GM12892 (cell line): ENCODE results near the gene PADI3.
"Not testable (repeated sequence)": the region's sequence is repeated elsewhere in the genome, so short reads cannot be mapped to it uniquely, and the experiment has no call there.

Source experiments
- DNase-seq: peaks from one replicate; pipeline ENCODE4 v3.0.0; 2011; ENCODE audit not compliant: insufficient read length
- FAIRE-seq: peaks from 2 replicates; lab custom pipeline; 2011; peaks lifted over from hg19 to GRCh38; lab: Jason Lieb, UNC
- POLR2A ChIP-seq: IDR thresholded peaks from 2 replicates; pipeline ENCODE4 v1.6.1; 2011; ENCODE audit warnings: low read depth, low read length, control low read depth
- POLR2AphosphoS5 ChIP-seq: IDR thresholded peaks from 2 replicates; pipeline ENCODE4 v1.6.1; 2011; ENCODE audit warnings: low read depth, low read length, control low read depth
- TAF1 ChIP-seq: IDR thresholded peaks from 2 replicates; pipeline ENCODE4 v1.6.1; 2011; ENCODE audit warnings: low read depth, mild to moderate bottlenecking, control low read depth, low read length, borderline replicate concordance

Gene PADI3

DNA sequence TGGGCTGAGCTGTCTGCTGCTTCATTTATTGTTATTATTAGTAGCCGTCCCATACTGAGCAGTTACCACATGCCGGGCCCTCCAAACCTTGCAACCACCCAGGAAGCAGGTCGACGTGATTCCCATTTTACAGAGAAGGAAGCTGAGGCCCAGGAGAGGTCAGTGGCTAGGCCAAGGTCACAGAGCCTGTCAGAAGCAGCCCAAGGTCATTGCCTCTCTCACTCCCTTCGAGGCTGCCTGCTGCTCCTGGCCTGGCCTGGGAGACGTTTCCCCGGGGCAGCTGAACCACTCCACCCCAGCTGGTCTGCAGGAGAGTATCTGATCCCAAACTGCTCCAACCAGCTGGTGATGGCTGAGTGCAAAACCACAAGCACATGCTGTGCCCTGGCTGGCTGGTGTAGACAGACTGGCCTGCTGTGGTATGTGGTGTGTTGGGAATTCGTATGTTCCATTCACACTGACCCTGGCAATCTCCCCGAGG, 65.6 kb downstream of the PADI3 start:
- DNase-seq (no peak), FAIRE-seq (no peak)
- TF ChIP-seq TAF1 (no peak), POLR2A (no peak), POLR2AphosphoS5 (no peak)

DNA sequence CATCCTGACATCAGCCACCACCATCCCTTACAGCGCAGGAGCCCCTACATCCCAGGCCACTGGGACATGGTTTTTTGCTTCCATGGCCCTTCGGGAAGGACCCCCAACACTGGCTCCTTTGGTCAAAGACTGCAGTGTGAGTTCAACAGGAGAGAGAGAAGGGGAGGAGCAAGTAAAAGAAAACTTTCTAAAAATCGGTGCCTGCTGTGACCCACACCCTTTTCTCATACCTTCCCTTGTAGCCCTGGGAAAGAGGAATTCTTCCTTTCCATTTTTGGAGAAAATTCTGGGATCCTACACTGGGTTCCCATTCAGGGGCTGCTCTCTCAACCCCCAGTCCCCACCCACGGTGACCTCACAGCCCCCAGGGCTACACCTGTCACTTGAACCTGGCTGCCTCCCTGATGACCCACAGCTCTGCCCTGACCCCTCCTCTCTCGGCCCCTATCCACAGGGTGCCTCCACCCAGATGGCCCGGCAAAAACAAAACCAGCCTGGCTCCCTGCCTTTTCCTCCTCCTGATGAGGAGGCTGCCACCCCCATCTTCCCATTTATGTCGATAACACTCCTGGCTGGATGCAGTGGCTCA, 66.7 kb downstream of the PADI3 start:
- no peak for TF ChIP-seq POLR2AphosphoS5
- no peak for TF ChIP-seq POLR2A
- no peak for TF ChIP-seq TAF1
- no peak for DNase-seq
- no peak for FAIRE-seq

DNA sequence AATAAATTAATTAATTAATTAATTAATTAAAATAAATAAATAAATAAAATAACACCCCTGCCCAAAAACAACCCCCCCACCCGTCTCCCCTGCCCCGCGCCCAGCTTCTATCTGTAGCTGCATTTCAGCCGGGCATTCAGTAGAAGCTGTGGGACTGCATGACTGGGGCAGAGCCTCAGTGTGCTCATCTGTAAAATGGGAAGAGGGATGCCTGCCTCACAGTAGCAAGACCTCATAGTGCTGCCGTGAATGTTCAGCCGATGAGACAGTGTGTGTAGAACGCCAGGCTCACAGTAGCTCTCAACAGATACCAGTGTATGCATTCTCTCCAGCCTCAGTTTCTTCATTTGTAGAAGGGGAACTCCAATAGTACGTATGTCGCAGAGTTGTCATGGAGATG, 67.8 kb downstream of the PADI3 start:
- TF ChIP-seq TAF1 (no peak), POLR2A (no peak), POLR2AphosphoS5 (no peak)
- no peak for FAIRE-seq
- DNase-seq: no peak

DNA sequence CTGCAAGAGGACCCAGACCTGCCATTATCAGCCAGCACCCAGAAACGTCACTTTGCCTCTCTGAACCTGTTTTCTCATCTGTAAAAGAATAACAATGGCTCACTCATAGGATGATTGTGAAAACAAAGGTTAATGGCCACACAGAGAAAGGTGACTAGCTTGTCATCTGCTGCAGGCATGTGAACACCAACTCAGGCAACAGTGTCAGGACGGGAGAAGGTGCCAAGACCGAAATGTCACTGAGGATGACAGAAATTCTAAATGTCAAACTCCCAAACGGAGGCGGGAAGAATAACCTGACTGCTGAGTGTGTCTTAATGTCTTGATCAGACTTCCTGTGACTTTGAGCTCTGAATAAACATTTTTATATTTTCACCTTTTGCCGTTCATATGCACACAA, 69.4 kb downstream of the PADI3 start:
- TF ChIP-seq POLR2AphosphoS5: no peak
- TF ChIP-seq POLR2A: no peak
- no peak for TF ChIP-seq TAF1
- FAIRE-seq (no peak), DNase-seq (no peak)

DNA sequence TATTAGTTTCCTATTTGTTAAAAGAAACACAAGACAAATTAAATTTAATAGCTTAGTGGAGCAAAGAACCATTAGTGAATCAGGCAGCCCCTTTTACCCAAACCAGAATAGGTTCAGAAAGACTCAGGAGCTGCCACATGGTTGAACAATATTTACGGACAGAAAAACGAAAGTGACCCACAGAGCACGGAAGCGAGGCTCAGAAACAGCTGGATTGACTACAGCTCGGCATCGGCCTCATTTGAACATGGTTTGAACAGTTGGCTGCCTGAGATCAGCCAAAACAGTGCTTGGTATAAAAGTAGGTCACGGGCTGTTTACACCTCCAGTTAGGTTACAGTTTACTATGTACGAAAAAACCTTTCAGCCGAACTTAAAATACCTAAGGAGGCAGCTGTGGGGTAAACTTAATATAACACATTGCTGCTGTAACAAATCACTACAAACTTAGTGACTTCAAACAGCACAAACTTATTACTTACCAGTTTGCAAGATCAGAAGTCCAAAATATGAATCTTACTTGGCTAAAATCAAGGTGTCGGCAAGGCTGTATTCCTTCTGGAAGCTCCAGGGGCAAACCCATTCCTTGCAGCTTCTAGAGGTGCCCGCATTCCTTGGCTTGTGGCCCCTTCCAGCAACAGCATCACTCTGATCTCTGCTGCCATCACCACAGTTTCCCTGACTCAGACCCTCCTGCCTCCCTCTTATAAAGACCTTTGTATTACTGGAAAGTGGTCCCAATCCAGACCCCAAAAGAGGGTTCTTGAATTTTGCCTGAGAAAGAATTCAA, 70.9 kb downstream of the PADI3 start:
- no peak for FAIRE-seq
- TF ChIP-seq POLR2A (no peak), TAF1 (no peak), POLR2AphosphoS5 (no peak)
- DNase-seq: no peak

DNA sequence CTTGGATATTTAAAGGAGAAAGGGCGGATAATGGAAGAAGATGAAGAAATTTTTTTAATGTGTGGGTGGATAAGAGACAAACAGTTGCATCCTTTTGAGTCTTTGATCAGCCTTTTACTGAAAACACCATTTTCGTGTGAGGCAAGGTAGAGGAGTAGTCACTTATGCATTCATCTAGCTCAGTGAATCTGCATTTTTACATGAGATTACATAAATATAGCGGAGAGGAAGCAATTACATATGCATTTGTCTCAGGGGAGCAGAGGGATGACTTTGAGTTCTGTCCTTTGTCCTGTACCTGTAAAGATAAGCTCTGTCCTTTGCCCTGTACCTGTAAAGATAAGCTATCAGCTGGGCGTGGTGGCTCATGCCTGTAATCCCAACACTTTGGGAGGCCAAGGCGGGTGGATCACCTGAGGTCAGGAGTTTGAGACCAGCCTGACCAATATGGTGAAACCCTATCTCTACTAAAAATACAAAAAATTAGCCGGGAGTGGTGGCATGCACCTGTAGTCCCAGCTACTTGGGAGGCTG, 73.0 kb downstream of the PADI3 start:
- FAIRE-seq, DNase-seq: not testable (repeated sequence)

DNA sequence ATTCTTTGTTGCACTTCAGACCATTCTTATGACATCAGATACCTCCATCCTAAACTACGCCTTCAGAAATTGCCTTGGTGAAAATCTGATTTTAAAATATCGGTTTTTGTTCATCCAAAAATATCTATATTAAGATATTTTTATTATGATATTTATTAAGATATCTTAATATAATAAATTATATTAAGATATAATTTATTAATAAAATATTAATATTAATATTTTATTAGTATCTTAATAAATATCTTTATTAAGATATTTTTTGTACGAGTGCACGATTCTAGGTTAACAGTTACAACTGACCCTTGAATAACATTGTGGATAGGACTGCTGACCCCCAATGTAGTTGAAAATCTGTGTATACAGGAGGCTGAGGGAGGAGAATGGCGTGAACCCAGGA, 80.0 kb downstream of the PADI3 start:
- TF ChIP-seq POLR2A (no peak), POLR2AphosphoS5 (no peak), TAF1 (no peak)
- DNase-seq: no peak
- no peak for FAIRE-seq

DNA sequence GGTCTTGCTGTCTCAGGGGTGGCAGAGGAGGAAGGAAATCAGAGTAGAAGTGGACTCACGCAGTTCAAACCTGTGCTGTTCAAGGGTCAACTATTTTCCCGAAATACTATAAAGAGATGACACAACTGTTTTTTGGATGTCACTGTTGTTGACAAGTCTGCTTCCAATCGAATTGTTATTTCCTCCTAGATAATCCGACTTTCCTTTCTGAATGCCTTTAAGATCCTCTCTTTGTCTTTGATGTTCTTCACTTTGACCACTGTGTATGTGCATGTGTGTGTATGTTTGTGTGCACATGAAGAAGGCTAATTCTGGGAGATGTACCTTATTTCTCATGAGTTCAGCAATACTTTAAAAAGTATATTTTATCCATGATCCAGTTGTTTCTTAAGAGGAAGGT, 80.7 kb downstream of the PADI3 start:
- TF ChIP-seq TAF1 (no peak), POLR2A (no peak), POLR2AphosphoS5 (no peak)
- DNase-seq: no peak
- FAIRE-seq: no peak

DNA sequence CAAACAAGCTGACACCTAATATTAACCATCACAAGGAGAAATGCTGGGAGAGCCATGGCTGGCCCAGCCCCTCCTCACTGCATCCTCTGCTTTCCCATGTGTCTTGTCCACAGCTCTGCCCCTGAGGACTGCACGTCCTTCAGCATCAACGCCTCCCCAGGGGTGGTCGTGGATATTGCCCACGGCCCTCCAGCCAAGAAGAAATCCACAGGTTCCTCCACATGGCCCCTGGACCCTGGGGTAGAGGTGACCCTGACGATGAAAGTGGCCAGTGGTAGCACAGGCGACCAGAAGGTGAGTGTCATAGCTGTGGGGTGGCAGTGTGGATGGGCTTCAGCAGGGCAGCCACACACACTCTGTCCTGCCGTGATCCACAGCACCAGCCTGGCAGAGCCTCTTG, 82.0 kb downstream of the PADI3 start:
- no peak for FAIRE-seq
- no peak for DNase-seq
- TF ChIP-seq POLR2AphosphoS5 (no peak), POLR2A (no peak), TAF1 (no peak)

DNA sequence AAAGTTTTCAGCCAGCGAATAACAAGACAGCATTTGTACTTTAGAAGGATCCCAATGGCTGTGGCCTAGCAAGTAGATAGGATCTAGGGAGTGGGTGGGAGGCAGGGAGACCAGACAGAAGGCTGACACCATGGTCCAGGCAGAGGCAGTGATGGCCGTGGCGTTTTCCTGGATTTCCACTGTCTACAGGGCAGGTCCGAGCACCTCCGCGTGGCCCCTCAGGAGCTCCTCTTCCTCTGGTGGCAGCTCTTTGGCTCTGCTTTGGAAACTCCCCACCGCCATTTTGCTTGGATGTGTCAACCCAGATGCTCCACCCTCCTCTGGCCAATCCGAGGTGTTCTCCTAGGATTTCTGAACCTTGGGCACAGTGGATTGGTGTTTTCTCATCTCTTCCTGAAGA, 84.2 kb downstream of the PADI3 start:
- DNase-seq (no peak), FAIRE-seq (no peak)
- no peak for TF ChIP-seq TAF1
- TF ChIP-seq POLR2AphosphoS5: no peak
- no peak for TF ChIP-seq POLR2A
